Subcutaneous abdominal adipose tissue (tissue), 5 donors: ENCODE data around the gene EIF4B.
"Not testable (repeated sequence)": the region's sequence is repeated elsewhere in the genome, so short reads cannot be mapped to it uniquely, and the experiment has no call there.

Source experiments
- H3K27ac ChIP-seq: one replicate; pipeline ENCODE4 v1.7.0; 2013; ENCODE audit warnings: low read depth, mild to moderate bottlenecking, inconsistent platforms, low read length, moderate library complexity
- H3K27me3 ChIP-seq, 5 donors: one replicate each; pipeline ENCODE4 v1.7.0; 2013; ENCODE audit warnings: low read length in 5 of 5, inconsistent platforms in 1 of 5; ENCODE audit not compliant: control insufficient read depth in 5 of 5, insufficient read depth in 4 of 5
- H3K36me3 ChIP-seq, 5 donors: one replicate each; pipeline ENCODE4 v1.7.0; 2013; ENCODE audit warnings: low read length in 5 of 5; ENCODE audit not compliant: control insufficient read depth in 5 of 5, insufficient read depth in 5 of 5
- H3K4me1 ChIP-seq, 5 donors: one replicate each; pipeline ENCODE4 v1.7.0; 2013; ENCODE audit warnings: low read length in 5 of 5, mild to moderate bottlenecking in 3 of 5, moderate library complexity in 1 of 5; ENCODE audit not compliant: control insufficient read depth in 5 of 5, insufficient read depth in 5 of 5
- H3K4me3 ChIP-seq, 5 donors: one replicate each; pipeline ENCODE4 v1.7.0; 2013; ENCODE audit warnings: low read length in 5 of 5, low read depth in 1 of 5
- H3K9ac ChIP-seq, 5 donors: one replicate each; pipeline ENCODE4 v1.7.0; 2013; ENCODE audit warnings: low read length in 5 of 5, mild to moderate bottlenecking in 4 of 5, moderate library complexity in 3 of 5
- H3K9me3 ChIP-seq, 5 donors: one replicate each; pipeline ENCODE4 v1.7.0; 2013; ENCODE audit warnings: low read length in 5 of 5; ENCODE audit not compliant: control insufficient read depth in 5 of 5
- donor health status: healthy.
- donor health status: healthy.
- donor health status: healthy.
- donor health status: healthy.
- donor health status: healthy.

EIF4B gene

GRCh38 chr12:52975820-52976573 lies 30.3 kb upstream of the EIF4B start:
- Histone ChIP-seq H3K4me1 (peaks cover 0 to 6% (median 0%) of the 10 kb centered on the region in 5 donors), H3K9ac (no peak overlapping the region), H3K36me3 (no peaks in the 10 kb centered on the region), H3K4me3 (no peak overlapping the region), H3K27me3 (peaks cover 21 to 28% (median 22%) of the 10 kb centered on the region in 5 donors), H3K9me3 (no peaks in the 10 kb centered on the region), H3K27ac (no peak overlapping the region)

- Histone ChIP-seq H3K27ac (no peak overlapping the region), H3K9me3 (no peaks in the 10 kb centered on the region), H3K4me3 (no peak overlapping the region), H3K27me3 (peaks cover 21 to 28% (median 22%) of the 10 kb centered on the region in 5 donors), H3K4me1 (peaks cover 0 to 6% (median 0%) of the 10 kb centered on the region in 5 donors), H3K9ac (no peak overlapping the region), H3K36me3 (no peaks in the 10 kb centered on the region)
Observed at GRCh38 chr12:52976574-52977071, 29.6 kb upstream of the EIF4B start.

- H3K9me3 ChIP-seq: no peaks in the 10 kb centered on the region
- no peak overlapping the region for H3K4me3 ChIP-seq
- H3K36me3 ChIP-seq: no peaks in the 10 kb centered on the region
- H3K27me3 ChIP-seq: peaks cover 21 to 28% (median 22%) of the 10 kb centered on the region in 5 donors
- no peak overlapping the region for H3K9ac ChIP-seq
- H3K4me1 ChIP-seq: peaks cover 0 to 6% (median 0%) of the 10 kb centered on the region in 5 donors
- H3K27ac ChIP-seq: no peak overlapping the region
Observed at GRCh38 chr12:52977170-52977569, 29.1 kb upstream of the EIF4B start.

GRCh38 chr12:52980096-52980649 lies 26.1 kb upstream of the EIF4B start:
- Histone ChIP-seq H3K9ac (no peak overlapping the region), H3K27ac (no peak overlapping the region), H3K27me3 (peaks cover 15 to 22% (median 17%) of the 10 kb centered on the region in 5 donors), H3K4me3 (no peak overlapping the region), H3K9me3 (no peaks in the 10 kb centered on the region), H3K4me1 (no peaks in the 10 kb centered on the region), H3K36me3 (no peaks in the 10 kb centered on the region)

- H3K36me3 ChIP-seq: no peaks in the 10 kb centered on the region
- no peak overlapping the region for H3K27ac ChIP-seq
- H3K9me3 ChIP-seq: no peaks in the 10 kb centered on the region
- no peak overlapping the region for H3K4me3 ChIP-seq
- H3K9ac ChIP-seq: no peak overlapping the region
- no peaks in the 10 kb centered on the region for H3K4me1 ChIP-seq
- peaks cover 8 to 17% (median 14%) of the 10 kb centered on the region in 5 donors for H3K27me3 ChIP-seq
Observed at GRCh38 chr12:52980650-52981423, 25.4 kb upstream of the EIF4B start.

- no peak overlapping the region for H3K27ac ChIP-seq
- H3K4me1 ChIP-seq: no peaks in the 10 kb centered on the region
- no peak overlapping the region for H3K9ac ChIP-seq
- peaks cover 0 to 2% (median 0%) of the 10 kb centered on the region in 5 donors for H3K27me3 ChIP-seq
- H3K36me3 ChIP-seq: no peaks in the 10 kb centered on the region
- H3K9me3 ChIP-seq: no peaks in the 10 kb centered on the region
- H3K4me3 ChIP-seq: no peak overlapping the region
Observed at GRCh38 chr12:52984136-52984535, 22.1 kb upstream of the EIF4B start.

GRCh38 chr12:52988898-52989297 lies 17.4 kb upstream of the EIF4B start:
- no peak overlapping the region for H3K27ac ChIP-seq
- H3K36me3 ChIP-seq: no peaks in the 10 kb centered on the region
- H3K9ac ChIP-seq: no peak overlapping the region
- H3K4me3 ChIP-seq: no peak overlapping the region
- no peaks in the 10 kb centered on the region for H3K4me1 ChIP-seq
- H3K27me3 ChIP-seq: no peaks in the 10 kb centered on the region
- H3K9me3 ChIP-seq: no peaks in the 10 kb centered on the region

- no peak overlapping the region for H3K27ac ChIP-seq
- H3K27me3 ChIP-seq: no peaks in the 10 kb centered on the region
- H3K4me1 ChIP-seq: no peaks in the 10 kb centered on the region
- H3K4me3 ChIP-seq: no peak overlapping the region
- no peaks in the 10 kb centered on the region for H3K9me3 ChIP-seq
- H3K36me3 ChIP-seq: no peaks in the 10 kb centered on the region
- no peak overlapping the region for H3K9ac ChIP-seq
Observed at GRCh38 chr12:52990206-52990605, 16.1 kb upstream of the EIF4B start.

DNA sequence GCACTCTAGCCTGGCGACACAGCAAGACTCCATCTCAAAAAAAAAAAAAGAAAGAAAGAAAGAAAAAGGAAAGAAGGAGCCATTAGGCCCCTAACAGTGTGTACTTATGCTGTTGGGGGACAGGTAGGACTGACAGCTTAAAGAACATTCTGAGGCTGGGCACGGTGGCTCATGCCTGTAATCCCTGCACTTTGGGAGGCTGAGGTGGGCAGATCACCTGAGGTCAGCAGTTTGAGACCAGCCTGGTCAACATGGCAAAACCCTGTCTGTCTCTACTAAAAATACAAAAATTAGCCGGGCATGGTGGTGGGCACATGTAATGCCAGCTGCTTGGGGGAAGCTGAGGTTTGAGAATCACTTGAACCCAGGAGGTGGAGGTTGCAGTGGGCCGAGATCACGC lies 14.0 kb upstream of the EIF4B start:
- not testable (repeated sequence) for H3K4me3 ChIP-seq, H3K9ac ChIP-seq, H3K27me3 ChIP-seq, H3K9me3 ChIP-seq, H3K27ac ChIP-seq, H3K36me3 ChIP-seq, H3K4me1 ChIP-seq
